ENCODE results near the gene EPG5.

Gene EPG5

GRCh38 chr18:45967007-45967706, at the start of gene EPG5:
Gene EPG5, minus strand, starts transcription at chr18:45967329. Its CDS starts 90 bp downstream, at chr18:45967239.
- H3K27ac ChIP-seq, result peak within 1 kb of the TSS; percentile 73
- TF ChIP-seq CTCF (conservative IDR thresholded peaks at IDR 0.05) (no peak), ZFX (IDR thresholded peaks at IDR 0.05) (peak; percentile 44; the same call in 1 of the 2 replicates)

- TF ChIP-seq ZFX (IDR thresholded peaks at IDR 0.05), result no peak
- TF ChIP-seq CTCF (conservative IDR thresholded peaks at IDR 0.05), result no peak
- H3K27ac ChIP-seq, result no peak overlapping the region
Observed at GRCh38 chr18:46013484-46014189, 46.5 kb upstream of the EPG5 start.

GRCh38 chr18:46010676-46011075, 43.5 kb upstream of the EPG5 start:
- no peak overlapping the region for H3K27ac ChIP-seq
- TF ChIP-seq ZFX (IDR thresholded peaks at IDR 0.05) (no peak), CTCF (conservative IDR thresholded peaks at IDR 0.05) (no peak)

- TF ChIP-seq CTCF (conservative IDR thresholded peaks at IDR 0.05), result no peak
- TF ChIP-seq ZFX (IDR thresholded peaks at IDR 0.05), result no peak
- no peak overlapping the region for H3K27ac ChIP-seq
Observed at GRCh38 chr18:46010050-46010449, 42.9 kb upstream of the EPG5 start.

GRCh38 chr18:46009125-46009840, 42.2 kb upstream of the EPG5 start:
- H3K27ac ChIP-seq, result no peak overlapping the region
- TF ChIP-seq ZFX (IDR thresholded peaks at IDR 0.05), result no peak
- no peak for TF ChIP-seq CTCF (conservative IDR thresholded peaks at IDR 0.05)

GRCh38 chr18:46008531-46008930, 41.4 kb upstream of the EPG5 start:
- H3K27ac ChIP-seq, result no peak overlapping the region
- TF ChIP-seq ZFX (IDR thresholded peaks at IDR 0.05) (no peak), CTCF (conservative IDR thresholded peaks at IDR 0.05) (no peak)

- no peak overlapping the region for H3K27ac ChIP-seq
- TF ChIP-seq CTCF (conservative IDR thresholded peaks at IDR 0.05), result no peak
Observed at GRCh38 chr18:46007165-46007564, 40.0 kb upstream of the EPG5 start.

Measured in C4-2B (cell line).